Caco-2 (cell line): Measurements from ENCODE around the gene MSH3. TPM values are rescaled to one million over a fixed set of nuclear protein-coding genes. Genes with fewer than 3 reads are reported as not detected.

ENCODE experiments used
- BruUV-seq: library from RNA; stranded (reverse); fragments of 400-500 nt; replicated peaks from 2 replicates; lab custom pipeline; 2021; lab: Mats Ljungman, UMichigan
- CTCF ChIA-PET: fragments of 300-600 bp; sonication (Branson Sonifier 250); formaldehyde crosslinking; loops from one replicate; lab custom pipeline; 2022; ENCODE audit warnings: antibody characterized with exemption; lab: Charles Lee
- POLR2A ChIA-PET: fragments of 300-600 bp; sonication (Branson Sonifier 250); formaldehyde crosslinking; loops from one replicate; lab custom pipeline; 2022; ENCODE audit warnings: antibody characterized with exemption; lab: Charles Lee
- DNase-seq, 2 experiments: peaks; one replicate each; pipeline versions ENCODE4 v3.0.0 to v3.0.0-alpha.2; 2020 to 2022
- H3K27me3 ChIP-seq: replicated peaks from 2 replicates; pipeline ENCODE4 v1.6.0; 2011; ENCODE audit warnings: low read length; ENCODE audit not compliant: control insufficient read depth, insufficient read depth
- H3K36me3 ChIP-seq: 2 replicates; pipeline ENCODE4 v1.5.1; 2011; ENCODE audit warnings: low read length; ENCODE audit not compliant: control insufficient read depth, insufficient read depth
- H3K4me1 ChIP-seq: fragments of 250-450 bp; sonication (Bioruptor Pico); 2 replicates; pipeline ENCODE4 v1.5.1; 2020; ENCODE audit warnings: mild to moderate bottlenecking
- H3K4me3 ChIP-seq: 2 replicates; pipeline ENCODE4 v1.5.1; 2011; ENCODE audit warnings: low read depth, mild to moderate bottlenecking, control low read depth, low read length
- H3K9me3 ChIP-seq: fragments of 250-450 bp; sonication (Bioruptor Pico); 2 replicates; pipeline ENCODE4 v1.5.1; 2020; ENCODE audit warnings: mild to moderate bottlenecking, moderate library complexity
- H3K27ac Mint-ChIP-seq: one replicate; pipeline ENCODE4 v1.8.0; 2022; ENCODE audit warnings: mixed read lengths; ENCODE audit not compliant: unreplicated experiment
- H3K27me3 Mint-ChIP-seq: one replicate; pipeline ENCODE4 v1.8.0; 2022; ENCODE audit warnings: mixed read lengths; ENCODE audit not compliant: insufficient read depth, unreplicated experiment
- H3K36me3 Mint-ChIP-seq: one replicate; pipeline ENCODE4 v1.8.0; 2022; ENCODE audit warnings: mild to moderate bottlenecking, mixed read lengths; ENCODE audit not compliant: insufficient read depth, unreplicated experiment
- H3K4me1 Mint-ChIP-seq: one replicate; pipeline ENCODE4 v1.8.0; 2022; ENCODE audit warnings: low read depth, mixed read lengths; ENCODE audit not compliant: unreplicated experiment
- H3K4me3 Mint-ChIP-seq: one replicate; pipeline ENCODE4 v1.8.0; 2022; ENCODE audit warnings: mild to moderate bottlenecking, moderate library complexity, mixed read lengths; ENCODE audit not compliant: unreplicated experiment
- H3K9me3 Mint-ChIP-seq: one replicate; pipeline ENCODE4 v1.8.0; 2022; ENCODE audit warnings: mixed read lengths; ENCODE audit not compliant: unreplicated experiment
- intact Hi-C: fragments of 100-400 bp; cut with micrococcal nuclease; formaldehyde crosslinking; loops from one replicate; pipeline ENCODE4 v1.10.0; 2022; ENCODE audit not compliant: unreplicated experiment
- total RNA-seq: library from RNA; stranded (reverse); gene quantifications from 2 replicates; pipeline ENCODE4 v1.2.3, GENCODE V29; 2022
- TF ChIP-seq, protein P1 (sequence below), 2 experiments: fragments of 200-600 bp in 1 of 2; IDR thresholded peaks; 1 replicate in 1 of 2; 2 replicates in 1 of 2; pipeline versions ENCODE4 v1.5.1 to v1.8.0; 2011 to 2022; ENCODE audit warnings: antibody characterized with exemption in 1 of 2, control low read depth in 1 of 2, inconsistent platforms in 1 of 2, low read depth in 1 of 2, low read length in 1 of 2, mild to moderate bottlenecking in 1 of 2, moderate library complexity in 1 of 2; ENCODE audit not compliant: insufficient read depth in 1 of 2, severe bottlenecking in 1 of 2, unreplicated experiment in 1 of 2

MSH3 gene
- total RNA-seq, 1 experiment from 2014 or later, result 17.1 TPM

DNA sequence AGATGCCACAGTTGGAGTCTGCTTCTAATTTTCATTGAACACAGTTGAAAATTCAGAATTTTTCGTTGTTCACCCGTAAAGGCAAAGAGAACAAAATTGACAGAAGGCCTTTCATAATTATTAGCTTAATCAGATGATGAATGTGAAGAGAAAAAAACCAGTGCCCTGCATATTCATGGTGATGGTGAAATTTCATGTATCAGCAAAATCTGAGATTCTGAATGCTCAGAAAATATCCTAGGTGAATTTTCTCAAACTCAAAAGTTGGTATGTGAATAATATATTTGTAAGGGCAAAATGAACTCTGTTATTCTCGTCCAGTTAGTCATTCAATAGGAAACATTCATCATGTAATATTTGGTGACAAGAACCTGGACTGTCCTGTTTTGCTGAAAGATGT is 136.2 kb downstream of the MSH3 start:
- Histone ChIP-seq H3K27me3 (no peaks in the 10 kb centered on the region), H3K9me3 (no peaks in the 10 kb centered on the region), H3K4me3 (no peak overlapping the region), H3K4me1 (no peaks in the 10 kb centered on the region), H3K36me3 (no peaks in the 10 kb centered on the region)
- H3K27me3 Mint-ChIP-seq, result no peaks in the 10 kb centered on the region
- no peak overlapping the region for H3K4me3 Mint-ChIP-seq
- no TSS peak for BruUV-seq
- TF ChIP-seq, protein P1, sequence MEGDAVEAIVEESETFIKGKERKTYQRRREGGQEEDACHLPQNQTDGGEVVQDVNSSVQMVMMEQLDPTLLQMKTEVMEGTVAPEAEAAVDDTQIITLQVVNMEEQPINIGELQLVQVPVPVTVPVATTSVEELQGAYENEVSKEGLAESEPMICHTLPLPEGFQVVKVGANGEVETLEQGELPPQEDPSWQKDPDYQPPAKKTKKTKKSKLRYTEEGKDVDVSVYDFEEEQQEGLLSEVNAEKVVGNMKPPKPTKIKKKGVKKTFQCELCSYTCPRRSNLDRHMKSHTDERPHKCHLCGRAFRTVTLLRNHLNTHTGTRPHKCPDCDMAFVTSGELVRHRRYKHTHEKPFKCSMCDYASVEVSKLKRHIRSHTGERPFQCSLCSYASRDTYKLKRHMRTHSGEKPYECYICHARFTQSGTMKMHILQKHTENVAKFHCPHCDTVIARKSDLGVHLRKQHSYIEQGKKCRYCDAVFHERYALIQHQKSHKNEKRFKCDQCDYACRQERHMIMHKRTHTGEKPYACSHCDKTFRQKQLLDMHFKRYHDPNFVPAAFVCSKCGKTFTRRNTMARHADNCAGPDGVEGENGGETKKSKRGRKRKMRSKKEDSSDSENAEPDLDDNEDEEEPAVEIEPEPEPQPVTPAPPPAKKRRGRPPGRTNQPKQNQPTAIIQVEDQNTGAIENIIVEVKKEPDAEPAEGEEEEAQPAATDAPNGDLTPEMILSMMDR (IDR thresholded peaks at IDR 0.05; ENCODE audit: insufficient read depth in 1 of 2, low read depth in 1 of 2, low read length in 1 of 2, severe bottlenecking in 1 of 2, unreplicated experiment in 1 of 2), result no peak
- H3K27ac Mint-ChIP-seq, result no peak overlapping the region
- no peaks in the 10 kb centered on the region for H3K36me3 Mint-ChIP-seq
- intact Hi-C loops, result no loop called here
- no peaks in the 10 kb centered on the region for H3K9me3 Mint-ChIP-seq
- no peak for DNase-seq
- POLR2A ChIA-PET, result no interaction called here
- H3K4me1 Mint-ChIP-seq, result no peaks in the 10 kb centered on the region
- CTCF ChIA-PET, result no interaction called here

DNA sequence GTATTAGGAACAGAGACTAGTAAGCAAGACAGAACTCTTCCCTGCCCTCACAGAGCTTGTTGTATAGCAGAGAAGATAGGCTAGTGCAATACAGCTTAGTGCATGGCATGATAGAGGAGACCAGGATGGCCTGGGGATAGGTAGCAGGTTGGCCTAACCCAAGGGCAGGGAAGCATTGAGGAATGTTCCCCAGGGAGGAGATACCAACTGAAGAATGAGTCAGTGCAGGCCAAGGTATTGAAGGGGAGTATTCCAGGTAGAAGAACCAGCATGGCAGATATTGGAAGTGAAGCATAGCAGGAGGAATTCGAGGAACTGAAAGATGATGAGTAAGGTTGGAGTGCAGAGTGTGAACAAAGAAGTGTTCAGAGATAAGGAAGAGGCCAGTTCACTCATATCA is 138.9 kb downstream of the MSH3 start:
- no peak overlapping the region for H3K4me3 Mint-ChIP-seq
- Histone ChIP-seq H3K36me3 (no peaks in the 10 kb centered on the region), H3K9me3 (no peaks in the 10 kb centered on the region), H3K4me3 (no peak overlapping the region), H3K4me1 (peaks cover 5% of the 10 kb centered on the region; the same call in 1 of the 2 replicates), H3K27me3 (no peaks in the 10 kb centered on the region)
- no peak overlapping the region for H3K27ac Mint-ChIP-seq
- H3K27me3 Mint-ChIP-seq, result no peaks in the 10 kb centered on the region
- H3K36me3 Mint-ChIP-seq, result no peaks in the 10 kb centered on the region
- BruUV-seq, result no TSS peak
- no peak for DNase-seq
- POLR2A ChIA-PET, result no interaction called here
- intact Hi-C loops, result no loop called here
- CTCF ChIA-PET, result no interaction called here
- H3K4me1 Mint-ChIP-seq, result no peaks in the 10 kb centered on the region
- H3K9me3 Mint-ChIP-seq, result no peaks in the 10 kb centered on the region
- TF ChIP-seq, protein P1 (IDR thresholded peaks at IDR 0.05; ENCODE audit: insufficient read depth in 1 of 2, low read depth in 1 of 2, low read length in 1 of 2, severe bottlenecking in 1 of 2, unreplicated experiment in 1 of 2), result no peak

DNA sequence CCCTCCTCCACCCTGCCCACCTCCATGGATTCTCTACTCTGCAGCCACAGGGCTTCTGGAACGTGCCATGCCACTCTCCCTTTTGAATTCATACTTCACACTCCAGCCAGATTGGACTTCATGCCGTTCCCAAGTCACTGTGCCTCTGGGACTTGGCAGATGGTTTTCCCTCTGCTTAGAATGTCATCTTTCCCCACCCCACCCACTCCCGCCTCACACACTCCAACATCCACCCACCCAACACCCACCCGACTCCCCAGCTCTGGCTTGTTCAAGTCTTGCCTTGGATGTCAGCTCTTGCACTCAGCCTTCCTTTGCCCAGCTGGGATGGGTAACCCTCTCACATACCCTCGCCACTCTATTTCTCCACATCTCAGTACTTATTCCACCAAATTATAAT is 142.4 kb downstream of the MSH3 start:
- Histone ChIP-seq H3K27me3 (no peaks in the 10 kb centered on the region), H3K4me1 (peaks cover 13% of the 10 kb centered on the region), H3K36me3 (no peaks in the 10 kb centered on the region), H3K9me3 (no peaks in the 10 kb centered on the region), H3K4me3 (no peak overlapping the region)
- no peaks in the 10 kb centered on the region for H3K9me3 Mint-ChIP-seq
- ChIA-PET CTCF (no interaction called here), POLR2A (no interaction called here)
- intact Hi-C loops, result no loop called here
- H3K27ac Mint-ChIP-seq, result no peak overlapping the region
- peaks cover 6% of the 10 kb centered on the region for H3K4me1 Mint-ChIP-seq
- BruUV-seq, result no TSS peak
- no peak for DNase-seq
- H3K36me3 Mint-ChIP-seq, result peaks cover 5% of the 10 kb centered on the region
- TF ChIP-seq, protein P1 (IDR thresholded peaks at IDR 0.05; ENCODE audit: insufficient read depth in 1 of 2, low read depth in 1 of 2, low read length in 1 of 2, severe bottlenecking in 1 of 2, unreplicated experiment in 1 of 2), result no peak
- no peak overlapping the region for H3K4me3 Mint-ChIP-seq
- H3K27me3 Mint-ChIP-seq, result no peaks in the 10 kb centered on the region
